HG03066 (cell line): Measurements from ENCODE around the gene ASS1.

Source experiments
- ATAC-seq: cut with Tn5 transposase; IDR thresholded peaks from one replicate; pipeline ENCODE4 v1.9.1; 2021; ENCODE audit warnings: low read depth; ENCODE audit not compliant: unreplicated experiment

Gene ASS1

DNA sequence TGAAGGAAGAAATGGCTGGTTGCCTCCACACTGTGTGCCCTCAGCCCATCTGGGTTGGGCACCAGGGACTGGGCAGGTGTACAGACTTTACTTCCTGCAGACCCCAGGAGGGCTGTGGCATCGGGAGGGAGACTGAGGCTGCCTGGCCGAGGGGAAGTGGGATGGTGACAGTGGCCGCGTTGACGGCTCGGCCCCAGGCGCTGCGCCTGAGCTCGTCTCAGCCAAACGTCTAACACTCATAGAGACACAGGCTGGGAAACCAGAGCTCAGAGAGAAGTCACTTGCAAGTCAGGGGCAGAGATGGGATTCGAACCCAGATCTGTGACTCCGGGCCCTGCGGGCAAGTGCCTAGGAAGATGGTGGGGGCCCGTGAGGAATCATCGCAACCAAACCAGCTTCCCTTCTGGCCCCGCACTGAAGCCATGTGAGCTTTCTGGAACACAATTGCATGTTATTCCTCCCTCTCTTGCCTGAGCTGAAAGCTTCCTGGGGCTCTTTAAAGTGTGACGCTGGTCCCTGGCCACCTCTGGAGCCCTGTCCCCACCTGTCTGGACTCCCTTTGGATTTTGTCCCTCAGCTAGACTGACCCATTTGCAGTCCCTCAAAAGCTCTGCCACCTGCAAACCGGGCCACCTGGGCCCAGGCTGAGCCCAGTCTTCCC lies 81.6 kb downstream of the ASS1 start:
- no peak for ATAC-seq

DNA sequence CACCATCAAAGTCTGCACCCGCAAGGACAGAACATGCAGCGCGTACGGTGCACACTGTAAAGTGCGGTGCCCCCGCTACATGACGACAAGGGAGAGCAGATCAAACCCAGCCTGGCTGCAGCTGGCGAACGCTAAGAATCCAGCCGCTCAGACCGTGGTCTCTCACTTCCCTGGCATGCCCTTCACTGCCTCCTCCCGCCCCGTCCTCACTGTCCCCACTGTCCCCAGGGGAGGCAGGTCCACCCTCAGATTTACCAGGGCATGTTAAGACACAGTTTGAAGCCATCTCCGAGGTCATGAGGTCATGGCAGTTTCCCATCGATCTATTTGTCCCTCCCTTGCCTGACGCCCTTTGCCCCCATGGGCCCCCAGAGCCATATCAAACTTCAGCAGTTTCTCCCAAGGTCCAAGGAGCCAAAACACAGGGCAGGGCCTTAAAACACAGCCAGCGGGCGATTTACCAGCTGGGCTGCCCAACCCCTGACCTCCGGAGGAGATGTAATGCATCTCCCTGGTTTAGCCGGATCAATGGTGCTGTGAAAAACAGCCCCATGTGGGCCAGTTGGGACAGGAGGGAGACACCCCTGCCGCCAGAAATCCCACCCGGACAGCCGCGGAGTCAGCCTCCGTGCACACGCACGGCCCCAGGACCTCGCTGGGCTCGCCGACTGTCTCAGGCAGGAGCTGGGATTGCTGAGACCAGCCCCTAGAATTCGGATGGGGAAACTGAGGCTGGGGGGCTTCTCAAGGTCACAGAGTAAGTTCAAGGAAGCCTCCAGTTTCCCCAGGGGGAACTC lies 82.3 kb downstream of the ASS1 start:
- ATAC-seq = no peak

DNA sequence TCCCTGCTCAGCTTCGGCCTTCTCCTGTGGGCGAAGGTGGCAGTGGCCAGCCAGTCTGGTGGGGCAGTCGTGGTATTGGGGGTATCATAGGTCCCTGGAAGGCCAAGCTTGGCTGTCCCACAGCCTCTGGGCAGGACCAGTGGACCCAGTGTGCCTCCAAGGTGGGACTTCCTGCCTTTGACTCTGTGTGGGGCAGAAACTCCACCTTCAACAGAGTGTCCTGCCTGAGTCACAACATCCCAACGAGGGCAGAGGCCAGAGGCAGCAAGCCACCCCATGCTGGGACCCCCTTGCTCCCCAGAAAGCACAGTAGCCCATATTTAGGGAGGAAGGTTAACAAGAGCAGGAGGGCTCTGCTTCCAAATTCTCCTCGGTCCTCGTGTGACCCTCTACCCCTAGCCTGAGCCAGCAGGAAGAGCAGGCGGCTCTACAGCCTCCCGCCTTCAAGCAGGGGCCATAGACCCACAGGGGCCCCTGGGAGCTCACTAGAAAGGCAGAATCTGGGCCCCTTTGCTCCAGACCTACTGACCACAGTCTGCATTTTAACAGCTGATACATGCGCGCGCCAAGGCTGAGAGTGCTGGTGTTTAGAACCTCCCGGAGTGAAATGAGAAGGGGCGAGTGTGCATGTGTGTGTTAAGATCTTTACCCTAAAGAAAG lies 83.0 kb downstream of the ASS1 start:
- no peak for ATAC-seq

DNA sequence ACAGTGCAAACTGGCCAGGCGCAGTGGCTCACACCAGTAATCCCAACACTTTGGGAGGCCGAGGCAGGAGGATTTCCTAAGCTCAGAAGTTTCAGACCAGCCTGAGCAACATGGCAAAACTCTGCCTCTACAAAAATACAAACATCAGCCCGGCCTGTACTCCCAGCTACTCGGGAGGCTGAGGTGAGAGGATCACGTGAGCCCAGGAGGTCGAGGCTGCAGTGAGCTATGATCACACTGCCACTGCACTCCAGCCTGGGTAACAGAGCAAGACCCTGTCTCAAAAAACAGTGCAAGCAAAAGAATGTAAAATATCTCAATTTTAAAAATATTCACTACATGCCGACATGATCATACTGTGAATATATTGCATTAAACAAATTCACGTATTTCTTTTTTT lies 83.9 kb downstream of the ASS1 start:
- no peak for ATAC-seq

DNA sequence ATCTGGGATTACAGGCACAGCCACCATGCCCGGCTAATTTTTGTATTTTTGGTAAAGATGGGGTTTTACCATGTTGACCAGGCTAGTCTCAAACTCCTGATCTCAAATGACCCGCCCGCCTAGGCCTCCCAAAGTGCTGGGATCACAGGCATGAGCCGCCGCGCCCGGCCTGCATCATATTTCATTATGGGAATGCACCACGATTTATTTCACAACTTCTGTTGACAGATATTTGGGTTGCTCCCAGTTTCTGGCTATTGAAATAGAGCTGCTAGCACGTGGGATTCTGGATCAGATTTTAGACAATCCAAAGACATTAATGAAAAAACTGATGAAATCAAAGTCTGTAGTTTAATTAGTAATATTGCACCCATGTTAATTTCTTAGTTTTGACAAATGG lies 86.2 kb downstream of the ASS1 start:
- ATAC-seq = no peak

DNA sequence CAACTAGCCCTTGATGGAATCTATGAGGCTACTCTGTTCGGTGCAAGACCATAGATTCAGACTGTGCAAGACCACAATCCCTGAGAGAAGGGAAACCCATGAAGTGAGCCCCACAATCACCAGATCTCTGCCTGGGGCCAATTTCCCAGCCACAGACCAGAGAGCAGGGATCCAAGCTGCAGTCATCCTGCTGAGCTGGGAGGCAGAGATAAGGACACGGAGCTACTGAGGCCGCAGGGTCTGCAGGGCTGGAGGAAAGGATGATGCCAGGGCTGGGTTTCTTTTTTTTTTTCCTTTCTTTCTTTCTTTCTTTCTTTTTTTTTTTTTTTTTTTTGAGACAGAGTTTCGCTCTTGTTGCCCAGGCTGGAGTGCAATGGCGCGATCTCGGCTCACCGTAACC lies 86.9 kb downstream of the ASS1 start:
- no peak for ATAC-seq

DNA sequence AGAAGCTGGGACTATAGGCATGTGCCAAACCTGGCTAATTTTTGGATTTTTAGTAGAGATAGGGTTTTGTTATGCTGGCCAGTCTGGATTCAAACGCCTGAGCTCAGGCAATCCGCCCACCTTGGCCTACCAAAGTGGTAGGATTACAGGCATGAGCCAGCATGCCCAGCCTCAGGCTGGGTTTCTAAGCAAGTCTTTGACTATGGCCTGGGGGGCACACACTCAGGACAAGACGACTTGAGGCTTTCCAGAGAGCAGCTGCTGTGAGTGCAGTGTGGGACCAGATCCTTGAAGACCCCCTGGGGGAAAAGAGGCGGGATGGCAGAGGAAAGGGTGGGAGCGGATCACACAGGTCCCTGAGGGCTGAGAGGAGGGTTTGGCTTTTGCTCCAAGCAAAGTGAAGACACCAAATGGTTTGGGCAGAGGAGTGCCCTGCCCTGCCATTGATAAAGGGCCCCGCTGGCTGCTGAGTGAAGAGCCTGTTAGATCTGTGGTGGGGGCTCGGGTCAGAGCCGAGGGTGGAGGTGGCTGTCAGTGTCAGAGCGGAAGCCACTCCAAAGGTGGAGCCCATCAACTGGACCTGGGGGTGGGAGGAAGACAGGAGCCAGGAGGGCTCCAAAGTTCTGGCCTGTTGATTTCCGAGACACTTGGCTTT lies 87.8 kb downstream of the ASS1 start:
- ATAC-seq = no peak

DNA sequence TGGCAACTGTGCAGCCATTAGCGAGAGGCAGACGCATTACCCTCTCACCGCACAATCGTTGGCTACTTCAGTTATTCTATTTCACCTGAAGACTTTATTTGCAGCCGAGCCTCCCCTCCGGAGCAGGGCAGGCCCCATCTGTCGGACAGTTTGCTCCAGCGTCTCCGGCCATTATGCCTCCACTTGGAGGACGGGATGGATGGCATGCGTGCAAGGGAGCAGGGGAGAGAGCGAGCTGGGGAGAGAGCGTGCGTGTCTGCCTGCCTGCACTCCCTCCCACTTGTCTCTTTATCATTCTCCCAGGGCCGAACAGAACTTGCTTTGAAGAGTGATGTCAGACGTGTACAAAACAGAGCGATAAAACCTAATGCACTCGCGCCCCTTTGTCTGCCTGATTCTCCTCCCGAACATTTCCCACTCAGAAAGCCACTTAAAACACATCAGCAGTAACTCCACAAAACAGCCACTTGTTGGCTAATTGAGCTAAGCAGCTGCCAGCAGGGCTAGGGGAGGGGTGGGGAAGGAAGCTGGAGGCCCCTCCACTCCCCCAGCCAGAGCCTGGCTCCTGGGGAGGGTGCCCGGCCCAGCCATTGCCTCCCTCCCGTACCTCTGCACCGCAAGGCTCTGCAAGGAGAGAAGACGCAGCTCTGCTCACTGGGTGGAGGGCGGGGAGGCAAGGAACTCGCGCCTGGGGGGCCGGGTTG lies 91.2 kb downstream of the ASS1 start:
- no peak for ATAC-seq

DNA sequence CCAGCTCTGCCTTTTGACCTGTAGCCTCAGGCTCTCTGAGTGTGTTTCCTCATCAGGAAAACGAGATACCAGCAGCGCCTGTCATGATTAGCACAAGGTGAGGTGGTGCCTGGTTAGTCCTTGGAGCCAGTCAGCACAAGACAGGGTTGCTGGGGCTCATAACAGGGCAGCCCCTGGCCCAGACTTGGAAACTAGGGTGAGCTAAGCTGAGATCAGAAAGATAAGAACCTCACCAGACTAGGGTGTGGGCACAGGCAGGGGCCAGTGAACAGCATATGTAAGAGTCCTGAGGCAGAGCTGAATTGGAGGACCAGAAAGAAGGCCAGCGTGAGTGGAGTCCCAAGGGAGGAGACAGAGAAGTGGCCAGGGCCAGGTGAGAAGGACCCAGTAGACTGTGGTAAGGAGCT lies 91.9 kb downstream of the ASS1 start:
- ATAC-seq = no peak

DNA sequence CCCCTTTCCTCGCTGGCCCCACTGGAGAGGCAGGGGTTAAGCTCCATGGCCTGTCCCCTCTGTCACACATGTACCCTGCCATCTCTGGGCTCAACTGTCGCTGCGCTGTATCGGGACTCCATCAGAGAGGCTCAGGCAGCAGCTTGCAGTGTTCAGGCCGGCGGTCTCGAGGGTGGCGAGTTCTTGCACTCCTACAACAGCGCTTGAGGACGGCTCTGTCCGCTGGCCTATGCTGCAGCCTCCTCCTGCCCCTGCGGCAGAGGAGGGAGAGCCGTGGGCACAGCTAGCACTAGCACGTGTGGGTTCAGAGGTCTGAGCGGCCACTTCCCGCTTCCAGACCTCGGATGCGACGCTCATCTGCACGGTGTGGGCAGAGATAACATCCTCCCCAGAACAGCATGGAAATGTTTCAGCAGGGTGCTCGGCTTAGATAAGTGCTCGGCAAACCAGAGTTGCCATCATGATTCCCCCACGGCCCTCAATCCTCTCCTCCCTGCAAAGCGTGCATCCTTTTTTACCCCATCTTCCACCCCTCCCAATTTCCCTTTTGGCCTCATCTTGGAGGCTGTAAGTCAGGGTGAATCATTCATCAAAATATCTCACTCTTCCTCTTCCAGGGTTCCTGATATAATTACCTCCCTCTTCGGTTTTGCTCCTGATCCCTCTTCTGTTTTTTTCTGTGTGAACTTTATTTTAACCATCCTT lies 92.7 kb downstream of the ASS1 start:
- ATAC-seq = no peak

DNA sequence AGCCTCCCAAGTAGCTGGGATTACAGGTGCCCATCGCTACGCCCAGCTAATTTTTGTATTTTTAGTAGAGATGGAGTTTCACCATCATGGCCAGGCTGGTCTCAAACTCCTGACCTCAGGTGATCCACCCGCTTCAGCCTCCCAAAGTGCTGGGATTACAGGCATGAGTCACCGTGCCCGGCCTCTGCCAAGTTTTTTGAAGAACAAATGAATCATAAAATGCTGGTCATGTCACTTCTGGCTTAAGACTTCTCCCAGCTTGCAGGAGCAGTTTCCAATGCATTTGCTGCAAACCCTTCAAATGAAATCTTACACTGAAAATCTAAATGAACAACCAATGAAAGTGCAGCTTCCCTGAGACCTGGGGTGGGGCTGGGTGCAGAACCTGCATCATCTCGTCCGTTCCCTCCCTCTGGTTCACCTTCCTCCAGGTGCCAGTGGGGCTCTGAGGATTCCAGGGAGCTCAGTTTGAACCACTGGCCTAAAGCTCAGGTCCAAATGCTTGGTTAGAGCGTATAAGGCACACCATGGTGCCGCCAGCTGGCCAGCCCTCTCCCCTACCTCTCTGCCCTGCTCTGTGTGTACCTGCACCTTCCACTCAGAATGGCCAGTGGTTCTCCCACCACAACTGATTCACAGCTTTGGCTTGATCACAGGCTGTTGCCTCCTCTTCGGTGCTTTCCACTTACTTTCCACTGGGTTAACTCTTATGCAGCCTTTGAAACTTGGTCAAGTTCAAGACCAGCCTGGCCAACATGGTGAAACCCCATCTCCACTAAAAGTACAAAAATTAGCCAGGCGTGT lies 94.9 kb downstream of the ASS1 start:
- no peak for ATAC-seq

DNA sequence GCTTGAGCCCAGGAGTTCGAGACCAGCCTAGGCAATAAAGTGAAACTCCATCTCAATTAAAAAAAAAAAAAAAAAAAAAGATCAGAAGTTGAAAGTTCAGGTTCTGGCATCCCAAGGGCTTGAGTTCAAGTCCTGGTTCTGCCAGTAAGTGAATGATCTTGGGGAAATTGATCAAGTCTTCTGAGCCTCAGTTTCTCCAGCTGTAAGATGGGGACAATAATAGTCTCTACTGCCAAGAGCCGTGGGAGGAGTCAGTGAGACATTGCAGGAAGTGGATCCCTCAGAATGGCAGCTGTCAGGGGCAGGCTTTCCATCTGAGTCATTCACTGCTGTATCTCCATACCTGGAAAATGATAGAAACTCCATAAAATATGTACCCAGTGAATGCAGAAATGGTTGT lies 96.8 kb downstream of the ASS1 start:
- ATAC-seq = no peak

DNA sequence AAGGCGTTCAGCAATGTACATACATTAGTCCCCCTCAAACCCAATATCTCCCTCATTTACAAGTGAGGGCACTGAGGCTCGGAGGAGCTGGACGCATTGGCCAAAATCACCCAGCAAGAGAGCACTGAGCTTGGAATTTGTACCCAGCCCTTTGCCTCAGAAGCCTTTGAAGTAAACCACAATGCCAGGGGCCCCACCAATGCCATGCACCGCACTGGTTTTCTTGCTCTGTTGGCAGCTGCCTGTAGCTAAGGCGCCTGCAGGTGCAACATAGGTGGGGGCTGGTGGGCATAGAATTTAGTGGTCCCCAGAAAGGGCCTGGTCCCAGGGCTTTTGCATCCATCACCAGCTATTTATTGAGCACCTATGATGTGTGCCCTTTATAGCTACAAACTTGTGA lies 97.3 kb downstream of the ASS1 start:
- no peak for ATAC-seq

DNA sequence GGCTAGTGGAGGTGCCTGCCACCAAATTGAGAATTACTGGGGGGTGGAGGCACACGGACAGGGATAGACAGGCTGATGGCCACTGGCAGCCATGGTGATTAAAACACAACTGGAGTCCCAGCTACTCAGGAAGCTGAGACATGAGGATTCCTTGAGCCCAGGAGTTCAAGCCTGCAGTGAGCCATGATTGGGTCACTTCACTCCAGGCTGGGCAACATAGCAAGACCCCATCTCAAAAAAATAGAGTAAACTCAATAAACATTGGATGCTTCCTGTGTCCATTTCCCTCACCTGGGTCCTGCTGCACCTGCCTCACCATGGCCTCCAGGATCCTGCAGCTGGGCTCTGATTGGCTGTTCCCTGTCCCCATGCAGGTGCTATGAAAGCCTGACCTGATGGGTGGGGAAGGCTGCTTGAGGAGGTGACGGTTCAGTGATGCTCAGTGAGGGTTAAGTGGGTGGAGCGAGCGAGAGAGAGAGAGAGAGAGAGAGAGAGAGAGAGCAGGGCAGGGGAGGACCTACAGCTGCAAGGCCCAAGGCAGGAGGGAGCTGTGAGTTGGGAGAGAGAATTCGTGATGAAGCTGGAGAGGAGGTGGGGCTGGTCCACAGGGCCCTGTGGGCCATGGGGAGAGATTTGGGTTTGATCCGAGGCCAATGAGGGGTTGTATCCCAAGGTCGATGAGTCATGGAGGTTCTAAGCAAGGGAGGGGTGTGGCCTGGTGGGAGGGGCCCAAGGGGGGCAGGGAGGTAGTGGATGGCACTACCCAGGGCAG lies 97.9 kb downstream of the ASS1 start:
- ATAC-seq = no peak

DNA sequence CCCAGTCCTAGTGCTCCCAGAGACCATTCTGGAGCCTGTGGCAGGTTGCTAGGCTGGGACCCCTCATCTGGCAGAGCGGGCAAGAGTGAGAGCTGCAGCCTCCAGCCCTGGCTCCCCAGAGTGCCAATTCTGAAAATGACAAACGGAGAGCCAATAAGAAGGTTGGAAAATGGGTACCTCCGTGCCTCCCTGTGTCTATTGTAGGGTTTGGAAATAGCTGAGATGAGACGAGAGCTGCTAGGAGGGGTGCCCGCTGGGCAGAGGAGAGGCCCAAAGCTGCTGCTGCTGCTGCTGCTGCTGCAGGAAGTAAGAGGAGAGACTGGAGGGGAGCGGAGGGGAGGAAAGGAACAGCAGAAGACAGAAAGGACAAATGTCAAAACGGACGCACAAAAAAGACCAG lies 98.6 kb downstream of the ASS1 start:
- ATAC-seq = no peak

DNA sequence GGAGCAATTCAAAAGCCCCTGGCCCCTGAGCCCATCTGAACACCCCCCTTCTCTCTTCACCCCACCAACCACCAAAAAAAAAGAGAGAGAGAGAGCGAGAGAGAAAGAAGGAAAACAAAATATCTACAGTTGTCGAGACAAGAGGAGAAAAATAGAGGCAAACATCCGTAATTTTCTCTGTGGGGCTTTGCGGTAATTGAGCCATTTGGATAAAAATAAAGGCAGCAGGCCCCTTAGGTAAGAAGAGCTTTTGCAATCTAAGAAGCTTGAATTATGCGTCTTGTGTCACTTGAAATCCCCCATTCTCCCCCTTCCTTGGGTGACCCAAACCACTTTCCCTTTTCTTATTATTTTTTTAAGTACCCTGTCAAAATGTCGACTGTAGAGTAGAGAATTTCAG lies 99.1 kb downstream of the ASS1 start:
- no peak for ATAC-seq

DNA sequence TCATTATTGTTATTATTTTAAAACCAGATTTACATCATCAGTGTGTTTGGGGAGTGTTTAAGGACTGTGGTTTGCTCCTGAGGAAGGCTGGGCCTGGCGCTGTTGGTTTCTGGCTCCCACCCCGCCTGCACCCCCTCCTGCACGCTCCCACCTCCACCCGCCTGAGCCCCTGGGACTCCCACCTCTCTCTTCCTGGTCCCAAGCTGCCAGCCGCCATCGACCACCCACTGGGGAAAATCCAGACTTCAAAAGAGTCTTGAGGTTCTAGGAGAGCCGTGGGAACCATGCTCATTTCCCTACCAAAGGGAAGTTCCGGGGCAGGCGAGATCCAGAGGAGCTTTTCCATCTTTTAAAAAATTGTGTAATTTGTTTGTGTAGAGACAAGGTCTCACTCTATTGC lies 99.6 kb downstream of the ASS1 start:
- no peak for ATAC-seq

DNA sequence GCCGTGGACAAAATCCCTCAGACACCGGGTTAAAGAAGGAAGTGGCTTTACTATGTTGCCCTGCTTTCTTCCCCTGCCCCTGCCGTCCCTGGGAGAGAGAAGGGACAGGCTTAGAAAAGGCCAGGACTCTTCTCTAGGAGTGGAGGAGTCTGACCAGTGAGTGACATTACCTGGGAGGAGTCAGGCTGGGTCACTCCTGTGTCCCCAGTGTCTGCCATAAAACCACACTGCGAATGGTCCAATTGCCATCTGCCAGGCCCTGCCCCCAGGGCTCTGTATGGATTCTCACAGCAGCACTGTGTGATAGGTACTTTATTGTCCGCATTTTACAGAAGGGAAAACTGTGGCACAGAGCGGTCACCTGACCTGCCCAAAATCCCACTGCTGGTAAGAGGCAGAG lies 103.3 kb downstream of the ASS1 start:
- no peak for ATAC-seq
